NCI-H2029 treated with DMSO at 0.1 percent for 48 hours (cell line): Measurements from ENCODE around the gene REC8.

ENCODE experiments used
- DNase-seq: peaks from one replicate; lab custom pipeline; 2025; lab: John Stamatoyannopoulos, UW

Gene REC8

GRCh38 chr14:24171422-24172260 lies at the start of gene REC8:
Gene REC8, plus strand, starts transcription at chr14:24172080. Its CDS starts 473 bp downstream, at chr14:24172553.
- DNase-seq = no peak

DNA sequence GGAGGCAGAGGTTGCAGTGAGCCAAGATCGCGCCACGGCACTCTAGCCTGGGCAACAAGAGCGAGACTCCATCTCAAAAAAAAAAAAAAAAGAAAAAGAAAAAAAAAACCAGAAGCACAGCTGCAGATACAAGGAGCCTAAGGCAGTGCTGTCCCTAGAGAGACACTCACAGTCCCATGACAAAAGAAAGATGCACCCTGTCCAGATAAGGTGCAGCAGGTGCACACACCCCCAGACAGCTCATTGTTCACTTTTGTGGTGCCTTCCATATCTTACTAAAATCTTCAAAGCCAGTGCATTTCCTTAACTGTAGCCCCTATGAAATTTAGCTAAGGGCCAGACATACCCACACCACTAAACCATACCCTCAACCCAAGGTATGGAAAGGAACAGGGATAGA lies 49.5 kb upstream of the REC8 start:
- DNase-seq = no peak

DNA sequence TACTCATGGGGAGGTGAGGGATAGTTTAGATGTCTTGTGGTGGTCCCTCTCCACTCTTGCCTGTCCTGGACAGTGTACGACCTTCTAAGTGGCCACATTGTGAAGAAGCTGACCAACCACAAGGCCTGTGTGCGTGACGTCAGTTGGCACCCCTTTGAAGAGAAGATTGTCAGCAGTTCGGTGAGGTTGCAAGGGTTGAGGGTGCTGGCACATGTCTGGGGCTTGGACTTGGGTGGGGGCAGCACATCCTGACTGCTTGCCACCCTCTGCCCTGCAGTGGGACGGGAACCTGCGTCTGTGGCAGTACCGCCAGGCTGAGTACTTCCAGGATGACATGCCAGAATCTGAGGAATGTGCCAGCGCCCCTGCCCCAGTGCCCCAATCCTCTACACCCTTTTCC lies 49.0 kb upstream of the REC8 start:
- DNase-seq = no peak

- no peak for DNase-seq
Measured at GRCh38 chr14:24123424-24124417, 48.2 kb upstream of the REC8 start.

DNA sequence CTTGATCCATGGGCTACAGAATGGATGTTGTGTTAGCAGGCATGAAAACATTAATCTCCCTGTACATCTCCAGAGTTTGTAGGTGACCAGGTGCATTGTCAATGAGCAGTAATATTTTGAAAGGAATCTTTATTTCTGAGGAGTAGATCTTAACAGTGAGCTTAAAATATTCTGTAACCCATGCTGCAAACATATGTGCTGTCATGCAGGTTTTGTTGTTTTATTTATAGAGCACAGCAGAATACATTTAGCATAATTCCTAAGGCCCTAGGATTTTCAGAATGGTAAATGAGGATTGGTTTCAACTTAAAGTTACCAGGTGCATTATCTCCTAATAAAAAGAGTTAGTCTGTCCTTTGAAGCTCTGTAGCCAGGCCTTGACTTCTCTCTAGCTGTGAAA lies 44.9 kb upstream of the REC8 start:
- no peak for DNase-seq

- no peak for DNase-seq
Measured at GRCh38 chr14:24127673-24128072, 44.2 kb upstream of the REC8 start.

DNA sequence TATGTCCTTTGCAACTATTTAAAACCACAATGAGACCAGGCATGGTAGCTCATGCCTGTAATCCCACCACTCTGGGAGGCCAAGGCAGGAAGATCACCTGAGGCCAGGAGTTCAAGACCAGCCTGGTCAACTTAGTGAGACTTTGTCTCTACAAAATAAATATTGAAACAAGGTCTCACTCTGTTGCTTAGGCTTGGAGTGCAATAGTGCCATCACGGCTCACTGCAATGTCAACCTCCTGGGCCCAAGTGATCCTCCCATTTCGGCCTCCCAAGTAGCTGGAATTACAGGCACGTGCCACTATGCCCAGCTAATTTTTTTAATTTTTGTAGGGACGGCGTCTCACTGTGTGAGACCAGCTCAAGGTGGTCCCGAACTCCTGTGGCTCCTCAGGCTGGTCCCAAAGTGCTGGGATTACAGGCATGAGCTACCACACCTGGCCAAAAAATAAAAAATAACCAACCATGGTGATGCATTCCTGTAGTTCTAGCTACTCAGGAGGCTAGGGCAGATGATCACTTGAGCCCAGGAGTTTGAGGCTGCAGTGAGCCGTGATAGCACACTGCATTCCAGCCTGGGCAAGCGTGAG lies 42.4 kb upstream of the REC8 start:
- no peak for DNase-seq

GRCh38 chr14:24130380-24130716 lies 41.5 kb upstream of the REC8 start, which contains the start of gene FITM1:
Gene FITM1, plus strand, starts transcription at chr14:24130659. Its CDS starts 905 bp downstream, at chr14:24131564.
- no peak for DNase-seq

- no peak for DNase-seq
Measured at GRCh38 chr14:24130717-24131548, 40.9 kb upstream of the REC8 start.

DNA sequence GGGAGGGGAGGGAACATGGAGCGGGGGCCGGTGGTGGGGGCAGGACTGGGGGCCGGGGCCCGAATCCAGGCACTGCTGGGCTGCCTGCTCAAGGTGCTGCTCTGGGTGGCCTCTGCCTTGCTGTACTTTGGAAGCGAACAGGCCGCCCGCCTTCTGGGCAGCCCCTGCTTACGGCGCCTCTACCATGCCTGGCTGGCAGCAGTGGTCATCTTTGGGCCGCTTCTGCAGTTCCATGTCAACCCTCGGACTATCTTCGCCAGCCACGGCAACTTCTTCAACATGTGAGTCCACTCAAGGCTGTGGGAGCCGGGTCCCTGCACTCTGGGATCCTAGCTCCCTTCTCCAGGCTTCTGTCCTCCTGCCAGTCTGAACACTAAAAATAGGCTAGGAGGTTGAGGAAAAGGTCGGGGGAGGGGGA lies 40.3 kb upstream of the REC8 start:
- no peak for DNase-seq

DNA sequence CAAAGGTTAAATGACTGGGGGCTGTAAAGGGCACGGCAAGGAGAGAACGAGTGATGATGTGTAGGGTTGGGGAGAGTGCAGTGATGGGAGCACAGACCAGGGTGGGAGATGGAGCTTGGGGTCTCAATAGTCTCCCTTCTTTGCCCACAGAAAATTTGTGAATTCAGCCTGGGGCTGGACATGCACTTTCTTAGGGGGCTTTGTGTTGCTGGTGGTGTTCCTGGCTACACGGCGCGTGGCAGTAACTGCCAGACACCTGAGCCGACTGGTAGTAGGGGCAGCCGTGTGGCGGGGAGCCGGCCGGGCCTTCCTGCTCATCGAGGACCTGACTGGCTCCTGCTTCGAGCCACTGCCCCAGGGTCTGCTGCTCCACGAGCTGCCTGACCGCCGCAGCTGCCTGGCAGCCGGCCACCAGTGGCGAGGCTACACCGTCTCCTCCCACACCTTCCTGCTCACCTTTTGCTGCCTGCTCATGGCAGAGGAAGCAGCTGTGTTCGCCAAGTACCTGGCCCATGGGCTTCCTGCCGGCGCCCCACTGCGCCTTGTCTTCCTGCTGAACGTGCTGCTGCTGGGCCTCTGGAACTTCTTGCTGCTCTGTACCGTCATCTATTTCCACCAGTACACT lies 39.7 kb upstream of the REC8 start:
- DNase-seq = peak; percentile 72

DNA sequence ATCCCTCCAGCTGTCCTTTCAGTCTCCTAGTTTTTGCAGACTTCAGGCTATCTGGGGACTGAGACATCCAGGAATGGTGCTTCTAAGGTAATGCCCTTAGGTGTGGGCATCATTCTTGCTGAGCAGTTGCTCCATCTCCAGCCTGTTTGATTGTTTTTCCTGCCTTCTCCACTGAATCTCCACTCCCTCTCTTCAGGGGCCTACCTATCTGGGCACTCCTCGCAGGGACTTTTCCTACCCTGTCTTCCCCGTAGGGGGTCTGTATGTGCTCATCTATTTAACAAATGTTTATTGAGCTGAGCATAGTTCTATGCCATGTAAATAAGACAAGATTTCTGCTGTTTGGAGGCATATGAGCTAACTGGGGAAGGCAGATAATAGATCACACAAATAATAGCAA lies 38.9 kb upstream of the REC8 start:
- no peak for DNase-seq

GRCh38 chr14:24133735-24134134 lies 38.1 kb upstream of the REC8 start:
- DNase-seq = no peak

DNA sequence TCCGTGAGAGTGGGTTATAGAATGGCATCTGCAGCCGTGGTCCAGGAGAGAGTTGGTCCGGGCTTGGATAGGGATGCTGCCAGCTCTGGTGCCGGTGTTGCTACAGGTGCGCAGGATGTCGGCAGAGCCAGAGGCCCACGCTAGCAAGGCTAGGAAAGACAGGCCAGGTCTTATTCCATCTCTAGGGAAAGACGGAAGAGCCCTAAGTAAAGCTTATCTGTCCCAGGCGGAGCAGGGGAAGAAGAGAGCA lies 36.4 kb upstream of the REC8 start:
- no peak for DNase-seq

DNA sequence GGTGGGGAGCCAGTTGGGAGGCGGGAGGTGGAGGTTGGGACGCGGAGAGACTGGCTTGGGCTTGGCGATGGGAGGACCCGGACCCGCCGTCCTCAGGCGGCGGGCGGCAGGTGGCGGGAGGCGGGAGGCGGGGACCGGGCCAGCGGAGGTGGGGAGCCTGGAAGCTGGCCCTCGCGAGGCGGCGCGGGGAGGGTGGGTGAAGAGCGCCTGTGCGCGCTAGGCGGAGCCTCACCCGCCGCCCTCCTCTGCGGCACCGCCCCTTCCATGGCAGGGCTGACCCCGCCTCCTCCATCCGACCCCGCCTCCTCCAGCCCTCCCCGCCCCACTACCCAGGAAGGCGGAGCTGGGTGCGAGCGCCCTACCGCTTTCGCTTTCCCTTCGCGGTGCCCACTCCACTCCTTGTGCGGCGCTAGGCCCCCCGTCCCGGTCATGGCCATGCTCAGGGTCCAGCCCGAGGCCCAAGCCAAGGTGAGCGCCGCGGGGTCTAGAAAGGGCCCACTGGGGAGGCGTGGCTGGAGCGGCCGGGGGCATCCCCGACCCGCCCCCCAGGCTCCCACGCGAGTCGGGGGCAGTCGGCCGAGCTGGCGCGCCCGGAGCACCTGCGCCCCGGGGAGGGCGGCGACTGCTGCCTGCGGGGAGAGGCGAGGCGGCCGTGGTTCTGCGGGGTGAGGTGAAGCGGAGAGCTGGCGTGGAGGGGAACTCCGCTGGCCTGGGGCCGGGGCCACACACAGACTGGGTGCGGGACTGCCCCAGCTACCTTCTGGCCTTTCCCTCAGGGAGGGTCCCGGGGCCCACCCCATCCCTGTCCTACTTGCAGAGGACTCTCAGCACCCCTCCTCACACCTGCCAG lies 35.8 kb upstream of the REC8 start, which contains the start of gene PSME1:
TSS of gene PSME1 (plus strand) at position 361 of the 850 bp plus-strand sequence. CDS start at position 430, 69 bp downstream.
- peak; percentile 73 for DNase-seq

- DNase-seq = no peak
Measured at GRCh38 chr14:24136684-24137528, 35.0 kb upstream of the REC8 start.

- DNase-seq = no peak
Measured at GRCh38 chr14:24137529-24138395, 34.1 kb upstream of the REC8 start.
